K562 (cell line): ENCODE data around the gene SGMS1. TPM values are rescaled to one million over a fixed set of nuclear protein-coding genes. Genes with fewer than 3 reads are reported as not detected.

Experiments
- ATAC-seq: fragments of 200-7000 bp; cut with Tn5 transposase; 3 replicates; pipeline ENCODE4 v1.9.1; 2020; ENCODE audit warnings: moderate library complexity
- BruUV-seq: library from RNA; stranded (reverse); fragments of 400-500 nt; replicated peaks from 2 replicates; lab custom pipeline; 2021; lab: Mats Ljungman, UMichigan
- CTCF ChIA-PET: fragments of 300-600 bp; formaldehyde crosslinking; extraction: SDS; loops from one replicate; lab custom pipeline; 2021; ENCODE audit warnings: low intra/inter-chr PET ratio; lab: Yijun Ruan, JAX
- POLR2A ChIA-PET: fragments of 300-600, 350-650 bp; sonication (Branson Sonifier 250); formaldehyde crosslinking; extraction: SDS; loops from one replicate; lab custom pipeline; 2021; ENCODE audit warnings: antibody characterized with exemption, inconsistent platforms; lab: Yijun Ruan, JAX
- DNase-seq, 4 experiments: peaks; one replicate each; pipeline versions ENCODE4 v3.0.0 to v3.0.0-alpha.2; 2011 to 2018; ENCODE audit warnings: low spot score in 3 of 4, mixed read lengths in 3 of 4; ENCODE audit errors: extremely low read depth in 1 of 4
- FAIRE-seq: peaks from 2 replicates; lab custom pipeline; 2011; peaks lifted over from hg19 to GRCh38; lab: Jason Lieb, UNC
- H2AFZ ChIP-seq: 2 replicates; pipeline ENCODE4 v1.6.0; 2011; ENCODE audit warnings: low read depth, low read length, control low read depth, inconsistent platforms
- H3K27ac ChIP-seq: fragments of 200-600 bp; 3 replicates; pipeline ENCODE4 v1.8.0; 2011; ENCODE audit warnings: low read depth, mild to moderate bottlenecking, control low read depth, inconsistent platforms, low read length, moderate library complexity, mixed read lengths; ENCODE audit errors: extremely low read depth
- H3K27me3 ChIP-seq, 2 experiments: fragments of 300-600 bp in 1 of 2; 2 replicates in 1 of 2; 3 replicates in 1 of 2; pipeline versions ENCODE4 v1.6.0 to v1.8.0; 2011; ENCODE audit warnings: inconsistent platforms in 2 of 2, low read length in 2 of 2, mild to moderate bottlenecking in 1 of 2, mixed read lengths in 1 of 2, moderate library complexity in 1 of 2; ENCODE audit not compliant: control insufficient read depth in 2 of 2, insufficient read depth in 2 of 2
- H3K36me3 ChIP-seq: fragments of 300-600 bp; 3 replicates; pipeline ENCODE4 v1.8.0; 2011; ENCODE audit warnings: mild to moderate bottlenecking, low read length, inconsistent platforms; ENCODE audit not compliant: control insufficient read depth, insufficient read depth
- H3K4me1 ChIP-seq, 2 experiments: fragments of 200-600 bp in 1 of 2; replicated peaks in 1 of 2; 2 replicates in 1 of 2; 3 replicates in 1 of 2; pipeline versions ENCODE4 v1.5.1 to v1.8.0; 2011; ENCODE audit warnings: inconsistent platforms in 2 of 2, low read length in 2 of 2, mild to moderate bottlenecking in 1 of 2, mixed read lengths in 1 of 2, moderate library complexity in 1 of 2; ENCODE audit not compliant: control insufficient read depth in 2 of 2, insufficient read depth in 2 of 2
- H3K4me2 ChIP-seq: 2 replicates; pipeline ENCODE4 v1.6.1; 2011; ENCODE audit warnings: low read length, control low read depth, inconsistent platforms, mixed read lengths; ENCODE audit not compliant: insufficient read depth
- H3K4me3 ChIP-seq: fragments of 200-600 bp; sonication (generic), shearing (Covaris generic); 2 replicates; pipeline ENCODE4 v1.5.1; 2016; ENCODE audit warnings: control low read depth, inconsistent platforms
- H3K79me2 ChIP-seq: fragments of 200-600 bp; 3 replicates; pipeline ENCODE4 v1.8.0; 2011; ENCODE audit warnings: low read length, inconsistent platforms; ENCODE audit not compliant: control insufficient read depth, insufficient read depth
- H3K9ac ChIP-seq, 2 experiments: 2 replicates each; pipeline versions ENCODE4 v1.6.0 to v1.6.1; 2011; ENCODE audit warnings: low read depth in 2 of 2, low read length in 2 of 2, control low read depth in 1 of 2, inconsistent platforms in 1 of 2, mild to moderate bottlenecking in 1 of 2, mixed read lengths in 1 of 2; ENCODE audit not compliant: insufficient read depth in 1 of 2
- H3K9me1 ChIP-seq: one replicate; pipeline ENCODE4 v1.6.0; 2011; ENCODE audit warnings: inconsistent platforms, mild to moderate bottlenecking, low read length, moderate library complexity; ENCODE audit not compliant: control insufficient read depth, insufficient read depth
- H3K9me3 ChIP-seq: replicated peaks from 2 replicates; pipeline ENCODE4 v1.5.1; 2011; ENCODE audit warnings: low read depth, low read length, inconsistent platforms; ENCODE audit not compliant: control insufficient read depth, insufficient read depth
- H4K20me1 ChIP-seq: replicated peaks from 2 replicates; pipeline ENCODE4 v1.6.1; 2011; ENCODE audit warnings: low read length, inconsistent platforms, mixed read lengths; ENCODE audit not compliant: control insufficient read depth, insufficient read depth
- CBX1 ChIP-seq: sonication (generic); IDR thresholded peaks from 2 replicates; pipeline ENCODE4 v1.6.1; 2016; ENCODE audit warnings: antibody characterized with exemption, low read depth, mild to moderate bottlenecking
- FOXP4 ChIP-seq: sonication (generic); formaldehyde crosslinking; IDR thresholded peaks from 2 replicates; pipeline ENCODE4 v1.8.0; 2022; ENCODE audit warnings: mild to moderate bottlenecking, missing genetic modification reagents, borderline replicate concordance
- HDAC2 ChIP-seq: fragments of 450-650 bp; IDR thresholded peaks from 2 replicates; pipeline ENCODE4 v1.6.1; 2016; ENCODE audit warnings: mild to moderate bottlenecking
- NR3C1 ChIP-seq: sonication (generic); formaldehyde crosslinking; IDR thresholded peaks from 2 replicates; pipeline ENCODE4 v1.8.1; 2022; ENCODE audit warnings: missing genetic modification reagents
- PBX2 ChIP-seq, 2 experiments: IDR thresholded peaks in 1 of 2; conservative IDR thresholded peaks in 1 of 2; 2 replicates each; pipeline ENCODE4 v1.6.1; 2016; ENCODE audit warnings: low read depth in 2 of 2, mild to moderate bottlenecking in 1 of 2, missing compliant biosample characterization in 1 of 2, missing genetic modification characterization in 1 of 2, moderate library complexity in 1 of 2
- RAD51 ChIP-seq: fragments of 450-650 bp; IDR thresholded peaks from 2 replicates; pipeline ENCODE4 v1.7.1; 2016; ENCODE audit warnings: low read depth, mild to moderate bottlenecking, borderline replicate concordance
- RCOR1 ChIP-seq, 2 experiments: IDR thresholded peaks; 2 replicates each; pipeline ENCODE4 v1.6.1; 2012; ENCODE audit warnings: low read depth in 2 of 2, low read length in 2 of 2, borderline replicate concordance in 1 of 2, improper control_type of control experiment in 1 of 2
- RREB1 ChIP-seq: fragments of 250-450 bp; sonication (Bioruptor Pico); IDR thresholded peaks from 2 replicates; pipeline ENCODE4 v1.4.0; 2020
- SIX5 ChIP-seq, 2 experiments: IDR thresholded peaks; 2 replicates each; pipeline ENCODE4 v1.6.1; 2011; ENCODE audit warnings: low read length in 2 of 2, borderline replicate concordance in 1 of 2, low read depth in 1 of 2, mild to moderate bottlenecking in 1 of 2, moderate library complexity in 1 of 2; ENCODE audit not compliant: insufficient read depth in 1 of 2
- ZNF12 ChIP-seq: sonication (generic); formaldehyde crosslinking; IDR thresholded peaks from 2 replicates; pipeline ENCODE4 v1.4.0; 2020; ENCODE audit warnings: mild to moderate bottlenecking, missing genetic modification reagents
- WGBS: fragments of 100-300 bp; shearing (Covaris generic); methylation state at CpG from one replicate; pipeline ENCODE4 v1.1.6; 2016; ENCODE audit warnings: low coverage, mixed read lengths; ENCODE audit not compliant: insufficient coverage; ENCODE audit errors: missing lambda C conversion rate; 5-methylcytosine and 5-hydroxymethylcytosine counted together
- in situ Hi-C: fragments of 300-500 bp; cut with MboI; formaldehyde crosslinking; loops from 4 replicates; pipeline ENCODE4 v1.15.0; 2018; ENCODE audit warnings: inconsistent platforms, mixed read lengths
- intact Hi-C: fragments of 100-400 bp; cut with micrococcal nuclease; formaldehyde crosslinking; loops from 2 replicates; pipeline ENCODE4 v1.14.2; 2022
- polyA plus RNA-seq, 8 experiments: library from polyadenylated mRNA; depleted of rRNA in 4 of 8; stranded (reverse) in 5 of 8; unstranded in 3 of 8; fragments of >200 nt; fragmentation: Nextera tagmentation in 2 of 8; fragmentation: Illumina TruSeq in 1 of 8; extraction: Ambion mirVana in 2 of 8; extraction: Trizol in 1 of 8; gene quantifications; 2 replicates each; pipeline versions ENCODE4 v1.2.1 to v1.2.3, GENCODE V29; 2011 to 2014; ENCODE audit warnings: inconsistent platforms in 1 of 8, missing spikeins in 1 of 8
- total RNA-seq, 7 experiments: library from RNA; depleted of rRNA in 6 of 7; stranded (reverse); fragments of >200 nt in 6 of 7; fragmentation: Illumina TruSeq in 2 of 7; extraction: Trizol in 2 of 7; gene quantifications; 2 replicates each; pipeline versions ENCODE4 v1.2.1 to v1.2.3, GENCODE V29; 2011 to 2021; ENCODE audit warnings: low replicate concordance in 1 of 7

The SGMS1 gene
- total and polyA plus RNA-seq, 9 of the 15 experiments (the other 6 are each of a cell fraction or from before 2014, with no cell fraction given), result 22.6 to 232 (median 82.2) TPM

GRCh38 chr10:50420196-50420595, 203.6 kb downstream of the SGMS1 start:
- Histone ChIP-seq H3K36me3 (peaks cover 3% of the 10 kb centered on the region; the same call in 1 of the 3 replicates), H3K9ac (no peak overlapping the region), H3K79me2 (peaks cover 66% of the 10 kb centered on the region), H3K27ac (no peak overlapping the region; the same call in 2 of the 3 replicates), H3K4me3 (no peak overlapping the region), H3K27me3 (no peaks in the 10 kb centered on the region), H3K9me1 (no peaks in the 10 kb centered on the region), H2AFZ (no peak overlapping the region), H3K9me3 (no peaks in the 10 kb centered on the region), H3K4me1 (peaks cover 5 to 29% of the 10 kb centered on the region in 2 experiments), H4K20me1 (no peaks in the 10 kb centered on the region), H3K4me2 (peak overlapping the region; percentile 29; the same call in 1 of the 2 replicates)
- POLR2A ChIA-PET, result no interaction called here
- intact Hi-C loops, result loop anchor here (2.0 kb wide), 2 partner anchors 53 to 137 kb away; no protein-coding TSS in a partner anchor
- 36% methylated on average over 6 of the region's 6 CpGs for whole genome bisulfite sequencing
- no TSS peak for BruUV-seq
- ATAC-seq (no peak), DNase-seq (peak in 2 of 4 experiments; percentile 48 to 71), FAIRE-seq (peak; percentile 55)
- CTCF ChIA-PET, result interaction anchor here (0.5 to 1.1 kb wide), 2 partner anchors 10 to 128 kb away, joined by 4 read pairs; no protein-coding TSS in a partner anchor
- in situ Hi-C loops, result no loop called here
- TF ChIP-seq RREB1 (no peak), PBX2 (CRISPR knock-in tag; IDR thresholded peaks at IDR 0.05; ENCODE audit: low read depth) (no peak), PBX2 (tag; conservative IDR thresholded peaks at IDR 0.05; ENCODE audit: low read depth) (peak; percentile 54; the same call in 1 of the 2 replicates), NR3C1 (CRISPR knock-in tag) (no peak), SIX5 (IDR thresholded peaks at IDR 0.05; ENCODE audit: borderline replicate concordance in 1 of 2, insufficient read depth in 1 of 2, low read depth in 1 of 2, low read length in 2 of 2) (no peak), ZNF12 (CRISPR knock-in tag) (no peak), CBX1 (no peak), RCOR1 (IDR thresholded peaks at IDR 0.05; ENCODE audit: borderline replicate concordance in 1 of 2, low read depth in 2 of 2, low read length in 2 of 2) (0 out of 4 replicates have a peak, but pooled peaks of 1 of the 2 experiments have one; percentile 7), FOXP4 (CRISPR knock-in tag) (no peak), RAD51 (peak; percentile 11; the same call in 1 of the 2 replicates), HDAC2 (no peak)
